T-cell (primary cell): ENCODE measurements around the gene ARHGEF38. TPM values are rescaled to one million over a fixed set of nuclear protein-coding genes. Genes with fewer than 3 reads are reported as not detected.

ENCODE experiments used
- ATAC-seq, 4 experiments: fragments of 200-7000 bp in 3 of 4; fragments of 150-1000 bp in 1 of 4; cut with Tn5 transposase; replicated peaks in 1 of 4; 1 replicate in 3 of 4; 2 replicates in 1 of 4; pipeline ENCODE4 v1.10.0; 2021; ENCODE audit warnings: moderate library complexity in 3 of 4, mild to moderate bottlenecking in 2 of 4, moderate number of reproducible peaks in 1 of 4
- CTCF ChIA-PET, 2 donors: fragments of 300-600 bp; sonication (Branson Sonifier 250); formaldehyde crosslinking; loops; one replicate each; lab custom pipeline; 2022; ENCODE audit warnings: antibody characterized with exemption in 2 of 2; lab: Charles Lee
- POLR2A ChIA-PET, 2 donors: fragments of 300-600 bp; sonication (Branson Sonifier 250); formaldehyde crosslinking; loops; one replicate each; lab custom pipeline; 2022; ENCODE audit warnings: antibody characterized with exemption in 2 of 2; lab: Charles Lee
- DNase-seq, 35 experiments: peaks; one replicate each; pipeline versions ENCODE4 v3.0.0 to v3.0.0-alpha.2; 2013 to 2023
- H3K27ac ChIP-seq: one replicate; pipeline ENCODE4 v1.5.1; 2013; ENCODE audit warnings: low read length
- H3K27me3 ChIP-seq, 2 experiments: replicated peaks in 1 of 2; 1 replicate in 1 of 2; 2 replicates in 1 of 2; pipeline versions ENCODE4 v1.6.1 to v1.7.0; 2013; ENCODE audit warnings: low read length in 1 of 2, mixed read lengths in 1 of 2; ENCODE audit not compliant: control insufficient read depth in 2 of 2, insufficient read depth in 2 of 2; ENCODE audit errors: extremely low read depth in 1 of 2
- H3K36me3 ChIP-seq, 2 donors: 1 replicate in 1 of 2; 2 replicates in 1 of 2; pipeline versions ENCODE4 v1.6.1 to v1.7.0; 2013; ENCODE audit warnings: low read length in 1 of 2; ENCODE audit not compliant: control insufficient read depth in 2 of 2, insufficient read depth in 1 of 2; ENCODE audit errors: extremely low read depth in 1 of 2
- H3K4me1 ChIP-seq, 2 experiments: 1 replicate in 1 of 2; 2 replicates in 1 of 2; pipeline versions ENCODE4 v1.6.1 to v1.7.0; 2013; ENCODE audit warnings: low read length in 2 of 2, mixed read lengths in 1 of 2; ENCODE audit not compliant: insufficient read depth in 2 of 2, control insufficient read depth in 1 of 2; ENCODE audit errors: extremely low read depth in 1 of 2
- H3K4me3 ChIP-seq, 2 donors: 1 replicate in 1 of 2; 2 replicates in 1 of 2; pipeline versions ENCODE4 v1.5.1 to v1.7.0; 2013; ENCODE audit warnings: mild to moderate bottlenecking in 2 of 2, low read length in 1 of 2, moderate library complexity in 1 of 2; ENCODE audit not compliant: control insufficient read depth in 1 of 2; ENCODE audit errors: extremely low read depth in 1 of 2
- H3K9me3 ChIP-seq: 2 replicates; pipeline ENCODE4 v1.7.0; 2013
- H3K27ac Mint-ChIP-seq, 2 donors: one replicate each; pipeline ENCODE4 v1.8.0; 2020 to 2021; ENCODE audit warnings: mild to moderate bottlenecking in 2 of 2, mixed read lengths in 2 of 2
- H3K27me3 Mint-ChIP-seq, 2 donors: one replicate each; pipeline ENCODE4 v1.8.0; 2021 to 2022; ENCODE audit warnings: mixed read lengths in 2 of 2
- H3K36me3 Mint-ChIP-seq: one replicate; pipeline ENCODE4 v1.8.0; 2021; ENCODE audit warnings: mixed read lengths
- H3K4me1 Mint-ChIP-seq, 3 donors: one replicate each; pipeline ENCODE4 v1.8.0; 2020 to 2022; ENCODE audit warnings: mixed read lengths in 3 of 3, mild to moderate bottlenecking in 1 of 3
- H3K4me3 Mint-ChIP-seq, 3 donors: one replicate each; pipeline ENCODE4 v1.8.0; 2020 to 2022; ENCODE audit warnings: mild to moderate bottlenecking in 3 of 3, mixed read lengths in 3 of 3, moderate library complexity in 3 of 3
- H3K9me3 Mint-ChIP-seq, 3 donors: one replicate each; pipeline ENCODE4 v1.8.0; 2020 to 2022; ENCODE audit warnings: mixed read lengths in 3 of 3
- WGBS: methylation state at CpG from one replicate; pipeline ENCODE4 v1.1.5; 2013; ENCODE audit warnings: missing lambda C conversion rate; ENCODE audit not compliant: insufficient coverage; 5-methylcytosine and 5-hydroxymethylcytosine counted together
- total RNA-seq, 35 experiments: library from RNA in 6 of 35; stranded (reverse) in 6 of 35; fragments of 120-200 nt in 1 of 35; gene quantifications; one replicate each; pipeline versions ENCODE4 v1.2.1 to v1.2.4 and lab custom pipeline; 2013 to 2026

The ARHGEF38 gene
- total RNA-seq, 5 donors from 2014 or later (not counting 1 experiment from before 2014, with no cell fraction given): not detected

- 100% methylated on average over 3 of the region's 6 CpGs for WGBS
- Histone ChIP-seq H3K36me3 (no peaks in the 10 kb centered on the region), H3K27me3 (no peaks in the 10 kb centered on the region), H3K4me1 (peaks cover 3 to 16% of the 10 kb centered on the region in 2 experiments), H3K27ac (no peak overlapping the region), H3K9me3 (no peaks in the 10 kb centered on the region), H3K4me3 (no peak overlapping the region)
- Mint-ChIP-seq H3K4me3 (no peak overlapping the region), H3K36me3 (no peaks in the 10 kb centered on the region), H3K4me1 (peaks cover 29 to 30% (median 29%) of the 10 kb centered on the region in 3 donors), H3K27me3 (no peaks in the 10 kb centered on the region), H3K9me3 (no peaks in the 10 kb centered on the region), H3K27ac (no peak overlapping the region)
- ChIA-PET POLR2A (interaction anchor here in 1 of 2 donors (0.6 kb wide), 1 partner anchor 9 kb away, joined by 3 read pairs; no protein-coding TSS in a partner anchor), CTCF (interaction anchor here in 1 of 2 donors (2.2 kb wide), 1 partner anchor 237 kb away, joined by 12 read pairs; the partner anchor contains the start of gene PPA2)
- no peak for ATAC-seq
- no peak for DNase-seq
Observed at GRCh38 chr4:105710678-105711077, 158.3 kb downstream of the ARHGEF38 start.

DNA sequence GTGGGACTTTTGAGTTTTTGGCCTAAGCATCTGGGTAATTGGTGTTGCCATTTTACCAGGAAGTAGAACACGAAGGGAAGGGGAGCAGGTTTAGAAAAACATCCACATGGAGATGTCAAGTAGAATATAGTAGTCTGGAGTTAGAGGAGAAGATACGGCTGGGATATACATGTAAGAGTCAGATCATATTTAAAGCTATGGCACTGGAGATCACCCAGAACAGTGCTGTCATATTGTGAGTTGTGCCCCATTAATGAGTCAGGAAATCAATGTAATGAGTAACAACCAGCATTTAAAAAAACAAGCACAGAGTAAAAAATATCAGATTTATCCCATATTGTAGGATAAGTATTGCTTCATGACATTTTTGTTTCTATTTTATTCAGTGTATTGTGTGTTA is 160.3 kb downstream of the ARHGEF38 start:
- no peak for DNase-seq
- no peaks in the 10 kb centered on the region for H3K36me3 ChIP-seq
- Mint-ChIP-seq H3K27ac (no peak overlapping the region), H3K9me3 (no peaks in the 10 kb centered on the region), H3K27me3 (no peaks in the 10 kb centered on the region), H3K36me3 (no peaks in the 10 kb centered on the region), H3K4me1 (peaks cover 8 to 14% (median 14%) of the 10 kb centered on the region in 3 donors), H3K4me3 (no peak overlapping the region)
- 92% methylated on average over 2 of the region's 2 CpGs for WGBS
- ChIA-PET POLR2A (no interaction called here), CTCF (no interaction called here)
- H3K4me3 ChIP-seq: no peak overlapping the region
- H3K27me3 ChIP-seq: no peaks in the 10 kb centered on the region
- no peak overlapping the region for H3K27ac ChIP-seq
- peaks cover 3 to 11% of the 10 kb centered on the region in 2 experiments for H3K4me1 ChIP-seq
- ATAC-seq: no peak
- H3K9me3 ChIP-seq: no peaks in the 10 kb centered on the region

DNA sequence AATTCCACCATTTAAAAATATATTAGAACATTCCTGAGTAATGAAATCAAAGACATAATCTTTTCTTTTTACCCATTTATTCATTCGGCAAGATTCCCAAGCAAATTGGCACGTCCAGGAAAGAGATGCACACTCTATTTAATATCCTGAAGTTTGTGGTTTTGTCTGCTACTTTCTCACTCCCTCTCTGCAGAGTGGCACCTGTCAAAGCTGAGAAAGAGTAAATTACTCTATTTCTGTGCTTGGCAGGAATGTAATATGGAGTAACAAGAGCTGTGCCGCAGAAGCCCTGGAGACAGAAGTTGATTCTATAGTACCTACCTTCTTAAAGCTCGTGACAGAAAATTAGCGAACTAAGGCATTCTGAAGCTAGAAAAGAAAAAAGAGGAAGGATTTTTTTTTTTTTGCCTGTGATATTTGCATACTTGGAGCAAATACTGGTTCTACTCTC is 161.7 kb downstream of the ARHGEF38 start:
- CTCF ChIA-PET: interaction anchor here (1.0 to 1.2 kb wide), 3 partner anchors 13 to 573 kb away, joined by 3 read pairs; no protein-coding TSS in a partner anchor
- WGBS: no CpG with 5 or more reads among the region's 5 CpGs

DNA sequence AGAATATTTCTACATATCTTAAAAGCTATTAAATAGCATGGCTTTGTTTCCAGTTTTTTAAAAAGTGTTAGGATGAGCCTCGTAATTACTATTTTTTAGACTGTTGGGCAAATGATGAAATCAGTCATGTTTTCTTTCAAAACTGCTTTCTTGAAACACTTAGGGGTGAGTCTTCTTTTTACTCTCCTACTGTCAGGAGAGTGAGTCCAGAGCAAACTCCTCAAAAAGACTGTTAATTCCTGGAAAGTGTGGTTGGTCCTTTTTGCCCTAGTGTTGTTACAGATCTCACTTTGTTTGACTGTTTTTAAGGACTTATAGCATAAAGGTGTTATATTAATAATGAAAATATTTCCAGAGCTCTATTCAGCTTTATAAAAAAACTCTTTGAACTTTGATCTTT is 162.5 kb downstream of the ARHGEF38 start:
- no peak overlapping the region for H3K27ac ChIP-seq
- H3K4me1 Mint-ChIP-seq: peaks cover 0 to 5% (median 3%) of the 10 kb centered on the region in 3 donors
- WGBS: no CpG with 5 or more reads among the region's 1 CpG

More for the DNA sequence above, 161.7 kb downstream of the ARHGEF38 start:
- Histone ChIP-seq H3K4me1 (peaks cover 1 to 8% of the 10 kb centered on the region in 2 experiments), H3K36me3 (peaks cover 0 to under 1% of the 10 kb centered on the region in 2 donors), H3K9me3 (no peaks in the 10 kb centered on the region), H3K27ac (no peak overlapping the region), H3K27me3 (no peaks in the 10 kb centered on the region), H3K4me3 (no peak overlapping the region)
- H3K36me3 Mint-ChIP-seq: no peaks in the 10 kb centered on the region
- no peak overlapping the region for H3K27ac Mint-ChIP-seq
- H3K4me3 Mint-ChIP-seq: no peak overlapping the region
- no peak for DNase-seq
- peaks cover 5 to 10% (median 8%) of the 10 kb centered on the region in 3 donors for H3K4me1 Mint-ChIP-seq
- no peaks in the 10 kb centered on the region for H3K27me3 Mint-ChIP-seq
- H3K9me3 Mint-ChIP-seq: no peaks in the 10 kb centered on the region
- ATAC-seq: no peak
- POLR2A ChIA-PET: interaction anchor here in 1 of 2 donors (0.7 kb wide), 1 partner anchor 1022 kb away, joined by 3 read pairs; no protein-coding TSS in a partner anchor

GRCh38 chr4:105715692-105716278 is 163.4 kb downstream of the ARHGEF38 start:
- no peak overlapping the region for H3K27ac Mint-ChIP-seq
- Histone ChIP-seq H3K9me3 (no peaks in the 10 kb centered on the region), H3K27ac (no peak overlapping the region), H3K27me3 (no peaks in the 10 kb centered on the region), H3K4me1 (no peaks in the 10 kb centered on the region), H3K36me3 (peaks cover 0 to 4% of the 10 kb centered on the region in 2 donors), H3K4me3 (no peak overlapping the region)
- H3K4me1 Mint-ChIP-seq: peaks cover 0 to 5% (median 3%) of the 10 kb centered on the region in 3 donors
- no peaks in the 10 kb centered on the region for H3K36me3 Mint-ChIP-seq
- peak in 1 of 4 experiments; percentile 39 for ATAC-seq
- CTCF ChIA-PET: interaction anchor here (0.6 to 1.4 kb wide), 10 partner anchors 9 to 575 kb away, joined by 3 to 8 read pairs (median 3); partner anchors contain the start of gene PPA2 (in 1 of the 2)
- POLR2A ChIA-PET: interaction anchor here in 1 of 2 donors (0.6 kb wide), 1 partner anchor 12 kb away, joined by 3 read pairs; no protein-coding TSS in a partner anchor
- no CpG with 5 or more reads among the region's 4 CpGs for WGBS
- no peaks in the 10 kb centered on the region for H3K9me3 Mint-ChIP-seq
- peak in 1 of 35 experiments; percentile 50 for DNase-seq
- no peaks in the 10 kb centered on the region for H3K27me3 Mint-ChIP-seq
- no peak overlapping the region for H3K4me3 Mint-ChIP-seq

More for the DNA sequence above, 162.5 kb downstream of the ARHGEF38 start:
- H3K27ac Mint-ChIP-seq: no peak overlapping the region
- Histone ChIP-seq H3K9me3 (no peaks in the 10 kb centered on the region), H3K4me3 (no peak overlapping the region), H3K4me1 (peaks cover 0 to under 1% of the 10 kb centered on the region in 2 experiments), H3K27me3 (no peaks in the 10 kb centered on the region), H3K36me3 (peaks cover 0 to 4% of the 10 kb centered on the region in 2 donors)
- no peak for DNase-seq
- ChIA-PET POLR2A (interaction anchor here in 1 of 2 donors (0.6 to 0.7 kb wide), 2 partner anchors 11 to 1021 kb away, joined by 3 read pairs; no protein-coding TSS in a partner anchor), CTCF (interaction anchor here (0.6 to 1.4 kb wide), 11 partner anchors 9 to 574 kb away, joined by 3 to 8 read pairs (median 3); partner anchors contain the start of gene PPA2 (in 1 of the 2))
- no peaks in the 10 kb centered on the region for H3K27me3 Mint-ChIP-seq
- H3K4me3 Mint-ChIP-seq: no peak overlapping the region
- no peaks in the 10 kb centered on the region for H3K9me3 Mint-ChIP-seq
- no peak for ATAC-seq
- no peaks in the 10 kb centered on the region for H3K36me3 Mint-ChIP-seq

- Histone ChIP-seq H3K36me3 (peaks cover 0 to 4% of the 10 kb centered on the region in 2 donors), H3K4me3 (no peak overlapping the region), H3K27ac (no peak overlapping the region), H3K4me1 (no peaks in the 10 kb centered on the region), H3K27me3 (no peaks in the 10 kb centered on the region), H3K9me3 (no peaks in the 10 kb centered on the region)
- ATAC-seq: no peak
- DNase-seq: no peak
- ChIA-PET CTCF (interaction anchor here in 1 of 2 donors (0.8 kb wide), 1 partner anchor 9 kb away, joined by 6 read pairs; no protein-coding TSS in a partner anchor), POLR2A (interaction anchor here in 1 of 2 donors (0.6 kb wide), 1 partner anchor 9 kb away, joined by 3 read pairs; no protein-coding TSS in a partner anchor)
- H3K4me3 Mint-ChIP-seq: no peak overlapping the region
- H3K4me1 Mint-ChIP-seq: peaks cover 0 to 3% (median 2%) of the 10 kb centered on the region in 3 donors
- H3K36me3 Mint-ChIP-seq: no peaks in the 10 kb centered on the region
- H3K27ac Mint-ChIP-seq: no peak overlapping the region
- no peaks in the 10 kb centered on the region for H3K27me3 Mint-ChIP-seq
- no CpG with 5 or more reads among the region's 2 CpGs for WGBS
- no peaks in the 10 kb centered on the region for H3K9me3 Mint-ChIP-seq
Observed at GRCh38 chr4:105719204-105719603, 166.8 kb downstream of the ARHGEF38 start.
